ENCODE results near the gene BBS12.

GRCh38 chr4:122691988-122692387 is 40.5 kb upstream of the BBS12 start:
- no peak for TF ChIP-seq CTCF (IDR thresholded peaks at IDR 0.05)
- no peak for TF ChIP-seq POLR2A (IDR thresholded peaks at IDR 0.05)
